PC-9 (cell line): ENCODE results near the gene C17orf100. TPM values are rescaled to one million over a fixed set of nuclear protein-coding genes. Genes with fewer than 3 reads are reported as not detected.

ENCODE experiments used
- BruUV-seq: library from RNA; stranded (reverse); fragments of 400-500 nt; replicated peaks from 2 replicates; lab custom pipeline; 2021; lab: Mats Ljungman, UMichigan
- CTCF ChIA-PET: fragments of 300-600 bp; sonication (Branson Sonifier 250); formaldehyde crosslinking; loops from one replicate; lab custom pipeline; 2022; ENCODE audit warnings: antibody characterized with exemption; lab: Charles Lee
- POLR2A ChIA-PET: fragments of 300-600 bp; sonication (Branson Sonifier 250); formaldehyde crosslinking; loops from one replicate; lab custom pipeline; 2022; ENCODE audit warnings: antibody characterized with exemption; ENCODE audit not compliant: unreplicated experiment; lab: Charles Lee
- DNase-seq, 2 experiments: peaks; one replicate each; pipeline versions ENCODE4 v3.0.0 to v3.0.0-alpha.2; 2015 to 2022; ENCODE audit warnings: mixed read lengths in 1 of 2
- H2AFZ ChIP-seq: fragments of 200-600 bp; sonication (generic); 2 replicates; pipeline ENCODE4 v1.8.1; 2017; ENCODE audit warnings: antibody characterized with exemption
- H3F3A ChIP-seq: fragments of 200-600 bp; sonication (generic); 2 replicates; pipeline ENCODE4 v1.8.1; 2017; ENCODE audit warnings: antibody characterized with exemption, mild to moderate bottlenecking, low read depth; ENCODE audit not compliant: insufficient read depth
- H3K27ac ChIP-seq: fragments of 200-600 bp; sonication (generic); 2 replicates; pipeline ENCODE4 v1.6.1; 2016; ENCODE audit warnings: mixed run types
- H3K27me3 ChIP-seq: fragments of 200-600 bp; sonication (generic); 2 replicates; pipeline ENCODE4 v1.6.1; 2016; ENCODE audit warnings: low read depth, mixed run types; ENCODE audit not compliant: insufficient read depth
- H3K36me3 ChIP-seq: fragments of 200-600 bp; sonication (generic); 2 replicates; pipeline ENCODE4 v1.6.1; 2016; ENCODE audit warnings: low read depth, mixed run types
- H3K4me1 ChIP-seq: fragments of 200-600 bp; sonication (generic); replicated peaks from 2 replicates; pipeline ENCODE4 v1.6.1; 2016; ENCODE audit warnings: mixed run types; ENCODE audit not compliant: insufficient read depth
- H3K4me2 ChIP-seq: fragments of 200-600 bp; sonication (generic); 2 replicates; pipeline ENCODE4 v1.6.1; 2017; ENCODE audit warnings: mixed run types
- H3K4me3 ChIP-seq: fragments of 200-600 bp; sonication (generic); 2 replicates; pipeline ENCODE4 v1.6.1; 2016; ENCODE audit warnings: mixed run types
- H3K79me2 ChIP-seq: fragments of 200-600 bp; sonication (generic); 2 replicates; pipeline ENCODE4 v1.6.1; 2017; ENCODE audit warnings: low read depth, mixed run types
- H3K9me2 ChIP-seq: fragments of 200-600 bp; sonication (generic); 2 replicates; pipeline ENCODE4 v1.8.1; 2017; ENCODE audit warnings: mild to moderate bottlenecking; ENCODE audit not compliant: insufficient read depth
- H3K9me3 ChIP-seq: fragments of 200-600 bp; sonication (generic); 2 replicates; pipeline ENCODE4 v1.8.1; 2016; ENCODE audit warnings: low read depth; ENCODE audit not compliant: insufficient read depth
- H4K20me1 ChIP-seq: fragments of 200-600 bp; sonication (generic); 2 replicates; pipeline ENCODE4 v1.8.1; 2017; ENCODE audit not compliant: insufficient read depth
- CTCF ChIP-seq: fragments of 200-600 bp; sonication (generic); conservative IDR thresholded peaks from 2 replicates; pipeline ENCODE4 v1.6.1; 2017; ENCODE audit warnings: mixed run types, antibody characterized with exemption, mild to moderate bottlenecking, moderate library complexity
- EZH2 ChIP-seq: fragments of 200-600 bp; sonication (generic); IDR thresholded peaks from 2 replicates; pipeline ENCODE4 v1.8.0; 2017; ENCODE audit warnings: antibody characterized with exemption, low read depth
- intact Hi-C: fragments of 100-400 bp; cut with micrococcal nuclease; formaldehyde crosslinking; loops from one replicate; pipeline ENCODE4 v1.10.0; 2022; ENCODE audit not compliant: unreplicated experiment
- total RNA-seq: library from RNA; stranded (reverse); gene quantifications from 2 replicates; pipeline ENCODE4 v1.2.3, GENCODE V29; 2021

Gene C17orf100
- total RNA-seq, 1 experiment from 2014 or later = 4.4 TPM

DNA sequence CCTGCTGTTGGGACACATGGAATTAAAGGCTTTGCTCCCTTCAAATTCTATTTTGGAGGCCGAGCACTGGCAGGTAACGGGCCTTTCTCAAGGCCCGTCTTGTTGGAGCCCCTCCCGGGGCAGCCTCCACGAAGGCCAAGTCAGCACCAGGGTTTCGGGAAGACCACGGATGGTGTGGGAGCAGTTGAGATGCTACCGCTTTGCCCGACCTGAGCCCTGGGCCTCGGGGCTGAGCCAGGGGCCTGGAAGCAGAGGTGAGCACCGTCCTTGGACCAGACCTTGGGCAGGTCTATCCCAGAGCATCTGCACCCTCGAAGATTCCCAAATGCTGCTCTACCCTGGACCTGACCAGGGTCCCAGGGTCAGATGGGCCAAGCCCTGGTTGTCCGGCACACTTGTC lies 23.0 kb downstream of the C17orf100 start:
- H3K4me2 ChIP-seq = no peak overlapping the region
- no peaks in the 10 kb centered on the region for H4K20me1 ChIP-seq
- no peaks in the 10 kb centered on the region for H3K27me3 ChIP-seq
- CTCF ChIA-PET = no interaction called here
- no TSS peak for BruUV-seq
- H3K9me2 ChIP-seq = no peaks in the 10 kb centered on the region
- no peaks in the 10 kb centered on the region for H3K36me3 ChIP-seq
- H3K79me2 ChIP-seq = no peaks in the 10 kb centered on the region
- peaks cover 21% of the 10 kb centered on the region for H3F3A ChIP-seq
- H3K4me3 ChIP-seq = no peak overlapping the region
- POLR2A ChIA-PET = no interaction called here
- intact Hi-C loops = no loop called here
- TF ChIP-seq EZH2 (no peak), CTCF (no peak)
- H3K9me3 ChIP-seq = no peaks in the 10 kb centered on the region
- no peak overlapping the region for H2AFZ ChIP-seq
- DNase-seq = no peak
- peaks cover 23% of the 10 kb centered on the region for H3K4me1 ChIP-seq
- H3K27ac ChIP-seq = no peak overlapping the region

DNA sequence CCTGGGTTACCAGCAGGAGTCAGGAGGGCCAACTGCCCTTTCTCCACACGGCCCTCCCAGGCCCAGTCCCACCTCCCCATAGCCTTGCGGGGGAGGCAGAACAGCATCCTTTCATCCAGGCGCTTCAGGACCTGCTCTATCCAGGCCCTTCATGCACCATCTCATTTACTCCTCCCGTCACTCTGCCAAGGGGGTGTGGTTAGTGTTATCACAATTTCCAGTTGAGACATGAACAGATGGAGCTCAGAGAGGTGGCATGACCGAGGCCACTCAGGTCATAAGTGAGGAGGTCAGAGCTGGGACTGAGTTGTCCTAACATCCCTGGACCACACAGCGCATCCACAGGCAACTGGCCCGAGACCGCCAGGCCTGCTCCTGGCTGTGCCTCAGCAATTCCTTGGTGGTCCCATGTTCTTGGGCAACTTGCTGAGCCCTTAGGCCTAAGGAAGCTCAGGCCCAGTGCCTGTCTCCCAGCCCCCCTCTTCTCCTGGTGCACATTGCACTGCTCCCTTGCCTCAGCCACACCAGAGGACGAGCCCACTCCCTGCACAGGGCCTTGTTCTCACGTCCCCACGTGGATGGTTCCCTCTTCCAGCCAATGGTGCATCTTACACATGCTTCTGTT lies 23.8 kb downstream of the C17orf100 start:
- intact Hi-C loops = no loop called here
- H3K4me2 ChIP-seq = no peak overlapping the region
- no TSS peak for BruUV-seq

GRCh38 chr17:6676802-6677157 lies 25.2 kb downstream of the C17orf100 start:
- no peaks in the 10 kb centered on the region for H3K79me2 ChIP-seq
- no peaks in the 10 kb centered on the region for H3K36me3 ChIP-seq
- H3K4me2 ChIP-seq = no peak overlapping the region
- no peaks in the 10 kb centered on the region for H3F3A ChIP-seq
- H3K4me1 ChIP-seq = peaks cover under 1% of the 10 kb centered on the region
- no peaks in the 10 kb centered on the region for H4K20me1 ChIP-seq
- intact Hi-C loops = no loop called here
- no TSS peak for BruUV-seq
- no peak overlapping the region for H3K4me3 ChIP-seq
- TF ChIP-seq EZH2 = no peak
- no peak for TF ChIP-seq CTCF
- no peaks in the 10 kb centered on the region for H3K27me3 ChIP-seq
- no peaks in the 10 kb centered on the region for H3K9me2 ChIP-seq
- DNase-seq = no peak
- no peak overlapping the region for H2AFZ ChIP-seq
- H3K9me3 ChIP-seq = no peaks in the 10 kb centered on the region
- POLR2A ChIA-PET = interaction anchor here (0.6 kb wide), 1 partner anchor 26 kb away, joined by 8 read pairs; the partner anchor contains the start of gene MED31
- CTCF ChIA-PET = no interaction called here
- no peak overlapping the region for H3K27ac ChIP-seq

More for the DNA sequence above, 23.8 kb downstream of the C17orf100 start:
- CTCF ChIA-PET = no interaction called here
- Histone ChIP-seq H3K4me3 (no peak overlapping the region), H4K20me1 (no peaks in the 10 kb centered on the region), H3F3A (peaks cover 14% of the 10 kb centered on the region), H3K4me1 (peaks cover 15% of the 10 kb centered on the region), H3K79me2 (no peaks in the 10 kb centered on the region), H2AFZ (no peak overlapping the region), H3K9me2 (no peaks in the 10 kb centered on the region), H3K27ac (no peak overlapping the region), H3K36me3 (no peaks in the 10 kb centered on the region), H3K27me3 (no peaks in the 10 kb centered on the region), H3K9me3 (no peaks in the 10 kb centered on the region)
- TF ChIP-seq EZH2 = no peak
- no peak for TF ChIP-seq CTCF
- POLR2A ChIA-PET = no interaction called here
- no peak for DNase-seq
